Measurements from ENCODE around the gene CCNC.
A peak's percentile ranks its signal among the peaks of the same experiment; 100 is the strongest.

Gene CCNC

GRCh38 chr6:99568103-99568933 is at the start of gene CCNC:
Gene CCNC, minus strand, starts transcription at chr6:99568660. Its CDS starts 133 bp downstream, at chr6:99568527.
- no peaks in the 10 kb centered on the region for H3K9me3 ChIP-seq (ENCODE audit: severe bottlenecking)
- H3K36me3 ChIP-seq (ENCODE audit: low read depth): peaks cover 32% of the 10 kb centered on the region
- no peak for TF ChIP-seq CTCF (IDR thresholded peaks at IDR 0.05; ENCODE audit: poor library complexity, severe bottlenecking)
- peak within 1 kb of the TSS; percentile 63 for H3K27ac ChIP-seq (ENCODE audit: poor library complexity, severe bottlenecking)
- peak within 1 kb of the TSS; percentile 85 for H3K4me3 ChIP-seq (ENCODE audit: severe bottlenecking)
- H3K4me1 ChIP-seq (ENCODE audit: insufficient read depth, poor library complexity, severe bottlenecking): peaks cover 29% of the 10 kb centered on the region
- DNase-seq (ENCODE audit: low spot score) (peak; percentile 92), ATAC-seq (ENCODE audit: low read depth) (peak; percentile 97)
- H3K27me3 ChIP-seq (ENCODE audit: insufficient read depth, poor library complexity, severe bottlenecking): no peaks in the 10 kb centered on the region

GRCh38 chr6:99617131-99617530 is 48.7 kb upstream of the CCNC start:
- Histone ChIP-seq H3K27ac (ENCODE audit: poor library complexity, severe bottlenecking) (no peak overlapping the region), H3K27me3 (ENCODE audit: insufficient read depth, poor library complexity, severe bottlenecking) (peaks cover 100% of the 10 kb centered on the region), H3K36me3 (ENCODE audit: low read depth) (no peaks in the 10 kb centered on the region), H3K4me3 (ENCODE audit: severe bottlenecking) (no peak overlapping the region), H3K9me3 (ENCODE audit: severe bottlenecking) (no peaks in the 10 kb centered on the region), H3K4me1 (ENCODE audit: insufficient read depth, poor library complexity, severe bottlenecking) (no peaks in the 10 kb centered on the region)
- DNase-seq (ENCODE audit: low spot score): no peak
- TF ChIP-seq CTCF (IDR thresholded peaks at IDR 0.05; ENCODE audit: poor library complexity, severe bottlenecking): no peak
- no peak for ATAC-seq (ENCODE audit: low read depth)

- peaks cover 100% of the 10 kb centered on the region for H3K27me3 ChIP-seq (ENCODE audit: insufficient read depth, poor library complexity, severe bottlenecking)
- TF ChIP-seq CTCF (IDR thresholded peaks at IDR 0.05; ENCODE audit: poor library complexity, severe bottlenecking): no peak
- no peak for DNase-seq (ENCODE audit: low spot score)
- H3K36me3 ChIP-seq (ENCODE audit: low read depth): no peaks in the 10 kb centered on the region
- ATAC-seq (ENCODE audit: low read depth): peak; percentile 11; the same call in 1 of the 3 replicates
- H3K4me1 ChIP-seq (ENCODE audit: insufficient read depth, poor library complexity, severe bottlenecking): no peaks in the 10 kb centered on the region
- no peaks in the 10 kb centered on the region for H3K9me3 ChIP-seq (ENCODE audit: severe bottlenecking)
- H3K27ac ChIP-seq (ENCODE audit: poor library complexity, severe bottlenecking): no peak overlapping the region
- no peak overlapping the region for H3K4me3 ChIP-seq (ENCODE audit: severe bottlenecking)
These were observed 46.1 kb upstream of the CCNC start for GRCh38 chr6:99614430-99615186.

- peak; percentile 31 for TF ChIP-seq CTCF (IDR thresholded peaks at IDR 0.05; ENCODE audit: poor library complexity, severe bottlenecking)
- H3K36me3 ChIP-seq (ENCODE audit: low read depth): no peaks in the 10 kb centered on the region
- H3K4me1 ChIP-seq (ENCODE audit: insufficient read depth, poor library complexity, severe bottlenecking): no peaks in the 10 kb centered on the region
- H3K4me3 ChIP-seq (ENCODE audit: severe bottlenecking): peak overlapping the region; percentile 21
- H3K27ac ChIP-seq (ENCODE audit: poor library complexity, severe bottlenecking): no peak overlapping the region
- DNase-seq (ENCODE audit: low spot score) (no peak), ATAC-seq (ENCODE audit: low read depth) (peak; percentile 56)
- no peaks in the 10 kb centered on the region for H3K9me3 ChIP-seq (ENCODE audit: severe bottlenecking)
- peaks cover 100% of the 10 kb centered on the region for H3K27me3 ChIP-seq (ENCODE audit: insufficient read depth, poor library complexity, severe bottlenecking)
These were observed 45.4 kb upstream of the CCNC start for GRCh38 chr6:99613705-99614429.
